Activated CD4-positive, alpha-beta T cell treated with anti-CD3 and anti-CD28 coated beads, Interleukin-2, amount 10 ng/mL, durations not matched to agents 24 days and 14 days (primary cell): ENCODE data around the gene FAM180A. TPM values are rescaled to one million over a fixed set of nuclear protein-coding genes. Genes with fewer than 3 reads are reported as not detected.

Source experiments
- DNase-seq: peaks from one replicate; pipeline ENCODE4 v3.0.0; 2022
- H3K27ac Mint-ChIP-seq: one replicate; pipeline ENCODE4 v1.8.0; 2022; ENCODE audit warnings: mild to moderate bottlenecking, mixed read lengths
- H3K27me3 Mint-ChIP-seq: one replicate; pipeline ENCODE4 v1.8.0; 2022; ENCODE audit warnings: mixed read lengths
- H3K36me3 Mint-ChIP-seq: one replicate; pipeline ENCODE4 v1.8.0; 2022; ENCODE audit warnings: low read depth, mild to moderate bottlenecking, mixed read lengths
- H3K4me1 Mint-ChIP-seq: one replicate; pipeline ENCODE4 v1.8.0; 2021; ENCODE audit warnings: mixed read lengths
- H3K4me3 Mint-ChIP-seq: one replicate; pipeline ENCODE4 v1.8.0; 2022; ENCODE audit warnings: mild to moderate bottlenecking, moderate library complexity, mixed read lengths
- H3K9me3 Mint-ChIP-seq: one replicate; pipeline ENCODE4 v1.8.0; 2021; ENCODE audit warnings: mixed read lengths
- intact Hi-C: fragments of 100-400 bp; cut with micrococcal nuclease; formaldehyde crosslinking; loops from one replicate; pipeline ENCODE4 v1.15.1; 2023
- total RNA-seq: library from RNA; stranded (reverse); gene quantifications from 2 replicates; pipeline ENCODE4 v1.2.3, GENCODE V29; 2022

Gene FAM180A
- total RNA-seq, 1 donor from 2014 or later = not detected

DNA sequence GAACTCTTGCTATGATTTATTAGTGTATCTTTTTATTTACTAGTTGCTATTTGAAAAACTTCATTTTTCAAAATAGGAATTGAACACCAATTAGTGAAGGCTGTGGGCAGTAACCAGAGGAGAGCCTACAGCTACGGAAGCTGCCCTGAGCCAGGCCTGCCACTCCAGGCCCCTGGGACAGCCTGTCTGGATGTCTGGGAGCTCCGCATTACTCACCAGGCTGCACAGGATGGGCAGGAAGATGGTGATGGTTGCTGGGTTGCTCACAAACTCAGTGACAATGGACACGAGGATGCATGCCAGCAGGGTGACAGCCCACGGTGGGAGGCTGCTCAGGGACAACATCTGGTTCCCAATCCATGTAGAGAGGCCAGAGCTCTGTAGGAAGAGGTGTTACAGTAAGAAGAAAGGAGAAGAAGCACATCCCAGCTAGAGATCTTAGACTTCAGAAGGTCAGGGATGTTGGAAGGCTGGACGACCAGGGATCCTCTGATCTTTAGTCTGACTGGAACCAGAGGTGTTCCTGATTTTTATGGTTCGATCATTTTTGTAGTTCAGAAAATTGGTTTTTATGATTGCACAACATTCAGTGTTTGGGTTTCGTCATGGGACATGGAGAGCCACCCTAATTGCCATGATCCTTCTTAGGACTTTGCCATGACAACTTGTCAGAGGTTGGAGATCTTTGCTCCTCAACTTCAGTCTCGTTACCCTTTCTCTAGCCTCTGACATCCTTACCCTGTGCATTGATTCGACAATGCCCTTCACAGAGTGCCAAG lies 63.1 kb downstream of the FAM180A start:
- no peak overlapping the region for H3K27ac Mint-ChIP-seq
- H3K27me3 Mint-ChIP-seq = no peaks in the 10 kb centered on the region
- H3K36me3 Mint-ChIP-seq = peaks cover 5% of the 10 kb centered on the region
- no peak overlapping the region for H3K4me3 Mint-ChIP-seq
- intact Hi-C loops = no loop called here
- DNase-seq = no peak
- peaks cover 2% of the 10 kb centered on the region for H3K4me1 Mint-ChIP-seq
- no peaks in the 10 kb centered on the region for H3K9me3 Mint-ChIP-seq

DNA sequence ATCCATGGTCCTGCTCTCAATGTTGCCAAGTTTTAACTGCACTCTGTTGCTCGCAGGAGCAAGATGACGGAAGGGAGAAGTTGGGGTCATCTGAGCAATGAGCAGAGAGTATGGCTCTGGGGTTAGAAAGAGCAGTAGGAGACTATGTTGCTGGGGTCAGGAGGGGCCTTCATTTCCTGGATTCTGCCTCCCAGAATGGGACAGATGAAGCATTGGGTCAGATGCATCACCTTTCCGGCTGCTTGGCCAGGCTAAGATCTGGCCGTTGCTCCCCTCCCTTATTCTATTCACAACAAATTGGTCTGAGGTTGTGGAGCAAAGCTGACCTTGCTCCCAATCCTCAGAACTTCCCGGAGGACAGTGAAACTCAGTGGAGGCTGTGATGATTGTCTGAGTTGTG lies 63.9 kb downstream of the FAM180A start:
- peaks cover 4% of the 10 kb centered on the region for H3K4me1 Mint-ChIP-seq
- H3K4me3 Mint-ChIP-seq = no peak overlapping the region
- no peak for DNase-seq
- no peaks in the 10 kb centered on the region for H3K27me3 Mint-ChIP-seq
- H3K27ac Mint-ChIP-seq = no peak overlapping the region
- no peaks in the 10 kb centered on the region for H3K9me3 Mint-ChIP-seq
- H3K36me3 Mint-ChIP-seq = peaks cover 1% of the 10 kb centered on the region
- intact Hi-C loops = no loop called here

DNA sequence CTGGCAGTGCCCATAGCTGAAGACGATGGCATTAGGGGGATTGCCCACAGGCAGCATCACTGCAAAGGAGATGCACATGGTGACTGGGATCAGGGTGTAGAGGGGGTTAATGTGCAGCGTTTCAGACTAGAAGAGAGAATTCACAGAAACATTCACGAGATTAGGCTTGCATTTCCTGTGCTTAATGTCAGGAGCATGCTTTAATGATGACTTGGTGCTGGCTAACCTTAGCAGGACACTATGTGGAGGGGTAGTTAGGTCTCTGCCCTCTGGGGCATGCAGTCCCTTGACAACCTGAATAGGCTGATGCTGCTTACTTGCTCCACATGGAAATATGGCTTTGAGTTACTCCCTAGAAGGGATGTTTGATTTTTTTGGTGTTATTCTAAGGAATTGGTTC lies 64.5 kb downstream of the FAM180A start:
- intact Hi-C loops = no loop called here
- peaks cover 2% of the 10 kb centered on the region for H3K36me3 Mint-ChIP-seq
- H3K4me3 Mint-ChIP-seq = no peak overlapping the region

DNA sequence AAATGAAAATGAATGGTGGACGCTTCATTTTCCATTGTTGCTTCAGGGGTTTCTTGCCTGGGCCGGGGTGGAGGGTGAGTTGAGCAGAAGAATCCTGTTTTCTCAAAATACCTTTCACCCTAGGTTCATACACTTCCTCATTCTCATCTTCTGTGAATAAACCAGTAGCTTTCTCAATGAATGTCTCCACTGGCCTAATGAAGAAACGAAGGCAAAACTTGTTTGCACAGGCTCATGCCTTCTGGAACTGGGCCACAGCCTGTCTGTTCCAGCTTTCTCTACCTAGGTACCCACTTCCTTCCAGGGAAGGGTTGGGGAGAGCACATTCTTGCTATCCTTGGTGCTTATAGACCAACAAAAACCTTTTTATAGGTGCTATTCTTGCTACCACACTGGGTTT lies 65.0 kb downstream of the FAM180A start:
- Mint-ChIP-seq H3K4me1 (peaks cover 4% of the 10 kb centered on the region), H3K36me3 (peaks cover 5% of the 10 kb centered on the region), H3K27me3 (peaks cover 1% of the 10 kb centered on the region), H3K9me3 (no peaks in the 10 kb centered on the region), H3K4me3 (no peak overlapping the region), H3K27ac (no peak overlapping the region)
- DNase-seq = no peak
- intact Hi-C loops = no loop called here

More for the DNA sequence above, 64.5 kb downstream of the FAM180A start:
- Mint-ChIP-seq H3K4me1 (peaks cover 4% of the 10 kb centered on the region), H3K27ac (no peak overlapping the region), H3K9me3 (no peaks in the 10 kb centered on the region), H3K27me3 (peaks cover 1% of the 10 kb centered on the region)
- no peak for DNase-seq

DNA sequence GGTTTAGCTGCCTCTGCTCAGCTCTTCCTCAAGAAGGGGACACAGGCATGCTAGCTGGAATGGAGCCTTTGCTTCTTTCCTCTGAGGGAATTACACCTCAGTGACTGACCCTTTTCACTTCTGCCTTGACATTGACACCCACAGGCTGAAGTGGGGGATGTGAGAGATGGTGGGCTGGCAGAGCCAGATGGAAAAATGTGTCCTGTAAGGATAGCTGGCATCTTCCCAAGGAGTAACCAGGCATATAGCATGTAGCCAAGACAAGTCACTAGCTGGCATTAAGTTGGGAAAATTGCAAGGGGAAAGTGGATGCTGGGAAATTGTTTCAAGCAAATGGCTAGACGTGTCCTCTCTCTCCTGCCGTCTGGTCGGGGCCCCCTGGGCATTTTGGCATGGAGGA lies 66.4 kb downstream of the FAM180A start:
- peaks cover 1% of the 10 kb centered on the region for H3K27me3 Mint-ChIP-seq
- H3K4me1 Mint-ChIP-seq = peaks cover 4% of the 10 kb centered on the region
- no peaks in the 10 kb centered on the region for H3K9me3 Mint-ChIP-seq
- H3K36me3 Mint-ChIP-seq = peaks cover 14% of the 10 kb centered on the region
- H3K27ac Mint-ChIP-seq = no peak overlapping the region
- intact Hi-C loops = no loop called here
- DNase-seq = no peak
- no peak overlapping the region for H3K4me3 Mint-ChIP-seq

DNA sequence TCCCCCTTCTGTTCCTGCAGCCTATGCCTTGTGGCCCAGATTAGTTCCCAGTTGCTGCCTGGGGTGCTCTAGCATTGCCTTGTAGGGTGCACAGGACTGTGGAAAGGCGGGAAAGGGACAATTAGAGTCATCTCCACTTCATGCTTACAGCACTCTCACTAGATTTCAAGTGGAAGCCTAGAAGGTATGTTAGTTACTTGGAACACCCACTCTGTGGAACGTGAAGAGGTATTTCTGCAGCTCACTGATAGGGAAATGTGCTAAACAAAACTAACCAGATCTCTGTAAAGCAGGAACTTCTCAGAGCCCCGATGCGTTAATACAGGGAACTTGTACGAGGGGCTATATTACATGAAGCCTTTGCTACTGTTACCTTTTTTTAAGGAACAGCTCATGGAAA lies 66.9 kb downstream of the FAM180A start:
- Mint-ChIP-seq H3K36me3 (peaks cover 16% of the 10 kb centered on the region), H3K4me3 (no peak overlapping the region), H3K27me3 (peaks cover 1% of the 10 kb centered on the region), H3K27ac (no peak overlapping the region), H3K9me3 (no peaks in the 10 kb centered on the region), H3K4me1 (peaks cover 4% of the 10 kb centered on the region)
- no peak for DNase-seq
- intact Hi-C loops = no loop called here

Other genes starting within 250 kb of the FAM180A start
- gene CNOT4, start 238.7 kb downstream of the FAM180A start, total RNA-seq = 21.1 and 26.3 TPM in 2 replicates
- 129 and 130 TPM in 2 replicates for gene NUP205, start 190.9 kb downstream of the FAM180A start, total RNA-seq
- 23.5 and 25.8 TPM in 2 replicates for gene STMP1, start 86.3 kb downstream of the FAM180A start, total RNA-seq
- gene SLC13A4, start 20.6 kb downstream of the FAM180A start, total RNA-seq = not detected in 2 replicates
- gene MTPN, start 228.5 kb upstream of the FAM180A start, total RNA-seq = 121 and 126 TPM in 2 replicates